ENCODE data around the gene FERMT3. TPM values are rescaled to one million over a fixed set of nuclear protein-coding genes. Genes with fewer than 3 reads are reported as not detected.

The FERMT3 gene
- total and polyA plus RNA-seq, 2 donors (not counting 3 experiments of a cell fraction or from before 2014, with no cell fraction given), result 64.4 to 100 TPM

GRCh38 chr11:64223001-64223651 lies 16.6 kb downstream of the FERMT3 start:
- peaks cover 8% of the 10 kb centered on the region for H3K79me2 ChIP-seq (ENCODE audit: control insufficient read depth, insufficient read depth, low read length)
- H3K36me3 ChIP-seq (ENCODE audit: control insufficient read depth in 2 of 2, extremely low read depth in 1 of 2, insufficient read depth in 2 of 2, low read length in 2 of 2), result peaks cover 0 to 6% of the 10 kb centered on the region in 2 experiments
- no peak overlapping the region for H3K27ac ChIP-seq (ENCODE audit: insufficient read depth, low read depth, low read length)
- no peaks in the 10 kb centered on the region for H3K9me1 ChIP-seq (replicated peaks; ENCODE audit: control insufficient read depth, extremely low read depth, insufficient read depth, low read length)
- H2AFZ ChIP-seq (ENCODE audit: low read depth, low read length), result no peak overlapping the region
- no peak overlapping the region for H3K4me2 ChIP-seq (ENCODE audit: insufficient read depth, low read length)
- no peak overlapping the region for H3K9ac ChIP-seq (replicated peaks; ENCODE audit: extremely low read depth, insufficient read depth, low read length)
- BruUV-seq (replicated peaks), result TSS peak; percentile 17
- no peak overlapping the region for H3K4me3 ChIP-seq (replicated peaks in 1 of 3; ENCODE audit: insufficient read depth in 1 of 3, low read depth in 1 of 3, low read length in 3 of 3)
- no peaks in the 10 kb centered on the region for H4K20me1 ChIP-seq (replicated peaks; ENCODE audit: control insufficient read depth, extremely low read depth, insufficient read depth, low read length)
- peaks cover 13% of the 10 kb centered on the region for H3K4me1 ChIP-seq (ENCODE audit: control insufficient read depth, extremely low read depth, insufficient read depth, low read length)
- intact Hi-C loops (cut with micrococcal nuclease), result no loop called here
- H3K9me3 ChIP-seq (replicated peaks; ENCODE audit: control insufficient read depth, insufficient read depth, low read length), result no peaks in the 10 kb centered on the region
- CTCF ChIA-PET, result interaction anchor here (0.9 to 1.7 kb wide), 5 partner anchors 16 to 81 kb away, joined by 3 to 7 read pairs (median 4); no protein-coding TSS in a partner anchor
- POLR2A ChIA-PET, result no interaction called here
- dilution Hi-C loops (cut with MboI; ENCODE audit: extremely low pct_ligation_motif_present, low sequenced_read_pairs), result no loop called here
- TF ChIP-seq MAX (IDR thresholded peaks at IDR 0.05; ENCODE audit: insufficient read depth, insufficient read length), result no peak
- TF ChIP-seq GATA2 (IDR thresholded peaks at IDR 0.05; ENCODE audit: insufficient read depth, insufficient read length, low read depth, low read length), result no peak
- no peak for TF ChIP-seq MYC (IDR thresholded peaks at IDR 0.05; ENCODE audit: low read depth, low read length)
- no peak for TF ChIP-seq POLR2AphosphoS5 (IDR thresholded peaks at IDR 0.05; ENCODE audit: insufficient read depth, low read depth, low read length)
- no peak for TF ChIP-seq CTCF (IDR thresholded peaks at IDR 0.05; ENCODE audit: extremely low read depth in 1 of 2, insufficient read depth in 1 of 2, low read depth in 1 of 2, low read length in 2 of 2)
- no peak for TF ChIP-seq FOS (IDR thresholded peaks at IDR 0.05; ENCODE audit: borderline replicate concordance, insufficient read depth, low read length)
- TF ChIP-seq POLR2A (IDR thresholded peaks at IDR 0.05; ENCODE audit: low read depth, low read length), result no peak
- no peak for TF ChIP-seq JUN (IDR thresholded peaks at IDR 0.05; ENCODE audit: borderline replicate concordance, insufficient read depth, insufficient read length, low read depth)
- no peak for TF ChIP-seq EZH2 (IDR thresholded peaks at IDR 0.05; ENCODE audit: borderline replicate concordance, low read depth, low read length, severe bottlenecking)
- FAIRE-seq (no peak), DNase-seq (ENCODE audit: low read depth, low spot score) (no peak)
- no peaks in the 10 kb centered on the region for H3K27me3 ChIP-seq (ENCODE audit: control insufficient read depth in 2 of 2, insufficient read depth in 2 of 2, low read length in 2 of 2)

Measured in endothelial cell of umbilical vein (primary cell).